Epithelial cell of esophagus (primary cell): Measurements from ENCODE around the gene ASPSCR1.

Source experiments
- DNase-seq: peaks from one replicate; pipeline ENCODE4 v3.0.0; 2010; ENCODE audit warnings: low read depth
- H3K4me3 ChIP-seq: 2 replicates; pipeline ENCODE4 v1.5.1; 2011; ENCODE audit warnings: mild to moderate bottlenecking, low read length, control low read depth
- TF ChIP-seq, protein P1 (sequence below): IDR thresholded peaks from 2 replicates; pipeline ENCODE4 v1.5.1; 2011; ENCODE audit warnings: low read depth, mild to moderate bottlenecking, low read length, control low read depth, inconsistent platforms; ENCODE audit not compliant: insufficient read depth; ENCODE audit errors: missing control alignments

ASPSCR1 gene

DNA sequence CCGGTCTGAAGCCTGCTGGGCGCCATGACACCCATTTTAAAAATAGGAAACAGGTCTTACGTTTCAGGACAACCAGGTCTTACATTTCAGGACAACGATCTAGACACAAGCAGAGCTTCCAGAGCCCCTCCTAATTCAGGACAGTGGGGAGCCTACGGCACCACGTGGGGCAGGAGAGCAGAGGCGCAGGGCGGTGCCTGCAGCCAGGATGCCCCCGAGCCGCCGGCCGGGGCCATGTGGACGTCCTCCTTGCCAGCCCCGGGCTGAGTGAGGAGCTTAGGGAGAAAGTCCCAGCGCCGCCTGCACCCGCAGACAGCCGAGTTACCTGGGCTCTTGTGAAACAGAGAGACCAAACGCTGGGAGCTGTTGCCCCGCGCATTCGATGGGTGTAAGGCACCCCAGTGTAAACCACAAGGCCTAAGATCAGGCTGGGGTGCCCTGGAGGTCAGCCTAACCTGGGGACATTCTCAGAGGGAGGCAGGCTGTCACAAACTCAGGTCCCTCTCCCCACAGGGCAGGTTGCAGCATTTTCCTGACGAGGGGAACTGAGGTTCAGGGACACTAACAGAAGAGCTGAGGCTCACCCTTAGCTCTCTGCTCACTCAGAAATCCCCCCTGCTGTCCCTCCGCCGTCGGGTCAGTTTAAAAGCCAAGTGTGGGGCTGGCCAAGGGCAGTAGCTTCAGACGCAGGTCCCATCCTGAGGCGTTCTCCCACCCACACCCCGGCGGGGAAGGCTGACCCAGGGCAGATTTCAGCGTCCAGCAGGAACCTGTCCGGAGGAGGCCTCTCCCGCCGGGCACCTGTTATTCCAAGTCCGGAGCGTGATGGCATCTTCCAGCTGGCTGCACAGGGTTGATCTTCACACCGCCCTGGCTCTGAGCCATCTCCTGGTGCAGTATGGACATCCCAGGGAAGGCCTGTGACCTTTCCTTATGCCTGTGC, 14.7 kb upstream of the ASPSCR1 start:
- H3K4me3 ChIP-seq = no peak overlapping the region
- DNase-seq = no peak
- TF ChIP-seq, protein P1, sequence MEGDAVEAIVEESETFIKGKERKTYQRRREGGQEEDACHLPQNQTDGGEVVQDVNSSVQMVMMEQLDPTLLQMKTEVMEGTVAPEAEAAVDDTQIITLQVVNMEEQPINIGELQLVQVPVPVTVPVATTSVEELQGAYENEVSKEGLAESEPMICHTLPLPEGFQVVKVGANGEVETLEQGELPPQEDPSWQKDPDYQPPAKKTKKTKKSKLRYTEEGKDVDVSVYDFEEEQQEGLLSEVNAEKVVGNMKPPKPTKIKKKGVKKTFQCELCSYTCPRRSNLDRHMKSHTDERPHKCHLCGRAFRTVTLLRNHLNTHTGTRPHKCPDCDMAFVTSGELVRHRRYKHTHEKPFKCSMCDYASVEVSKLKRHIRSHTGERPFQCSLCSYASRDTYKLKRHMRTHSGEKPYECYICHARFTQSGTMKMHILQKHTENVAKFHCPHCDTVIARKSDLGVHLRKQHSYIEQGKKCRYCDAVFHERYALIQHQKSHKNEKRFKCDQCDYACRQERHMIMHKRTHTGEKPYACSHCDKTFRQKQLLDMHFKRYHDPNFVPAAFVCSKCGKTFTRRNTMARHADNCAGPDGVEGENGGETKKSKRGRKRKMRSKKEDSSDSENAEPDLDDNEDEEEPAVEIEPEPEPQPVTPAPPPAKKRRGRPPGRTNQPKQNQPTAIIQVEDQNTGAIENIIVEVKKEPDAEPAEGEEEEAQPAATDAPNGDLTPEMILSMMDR = no peak

DNA sequence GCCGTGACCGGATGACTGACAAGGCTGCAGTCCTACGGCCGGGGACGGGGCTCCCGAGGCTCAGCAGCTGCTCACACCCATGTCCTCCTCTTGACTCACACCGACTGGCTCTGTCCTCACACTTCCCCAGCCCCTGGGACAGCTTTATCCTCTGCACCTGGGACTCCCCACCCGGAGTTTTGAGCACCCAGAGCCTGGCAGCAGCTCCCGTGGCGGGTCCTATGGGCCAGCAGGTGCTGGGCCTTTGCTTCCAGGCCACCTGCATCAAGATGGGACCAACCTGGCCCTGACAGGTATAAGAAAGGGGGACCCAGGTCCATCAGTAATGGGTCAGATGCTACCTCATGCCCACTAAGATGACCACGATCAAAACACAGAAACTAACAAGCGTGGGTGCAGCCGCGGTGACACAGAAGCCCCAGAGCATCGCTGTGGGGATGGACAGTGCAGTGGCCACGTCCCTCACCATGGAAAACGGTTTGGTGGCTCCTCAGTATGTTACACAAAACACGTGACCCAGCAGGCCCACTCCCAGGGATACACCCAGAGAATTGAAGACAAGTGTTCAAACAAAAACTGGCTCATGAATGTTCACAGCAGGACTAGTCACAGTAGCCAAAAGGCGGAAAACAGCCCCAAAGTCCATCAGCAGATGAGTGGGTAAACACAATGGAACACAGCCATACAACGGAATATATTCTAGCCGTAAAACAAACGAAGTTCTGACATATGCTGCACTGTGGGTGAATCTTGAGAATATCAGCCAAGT, 13.2 kb upstream of the ASPSCR1 start:
- TF ChIP-seq, protein P1 = no peak
- no peak overlapping the region for H3K4me3 ChIP-seq
- DNase-seq = no peak

DNA sequence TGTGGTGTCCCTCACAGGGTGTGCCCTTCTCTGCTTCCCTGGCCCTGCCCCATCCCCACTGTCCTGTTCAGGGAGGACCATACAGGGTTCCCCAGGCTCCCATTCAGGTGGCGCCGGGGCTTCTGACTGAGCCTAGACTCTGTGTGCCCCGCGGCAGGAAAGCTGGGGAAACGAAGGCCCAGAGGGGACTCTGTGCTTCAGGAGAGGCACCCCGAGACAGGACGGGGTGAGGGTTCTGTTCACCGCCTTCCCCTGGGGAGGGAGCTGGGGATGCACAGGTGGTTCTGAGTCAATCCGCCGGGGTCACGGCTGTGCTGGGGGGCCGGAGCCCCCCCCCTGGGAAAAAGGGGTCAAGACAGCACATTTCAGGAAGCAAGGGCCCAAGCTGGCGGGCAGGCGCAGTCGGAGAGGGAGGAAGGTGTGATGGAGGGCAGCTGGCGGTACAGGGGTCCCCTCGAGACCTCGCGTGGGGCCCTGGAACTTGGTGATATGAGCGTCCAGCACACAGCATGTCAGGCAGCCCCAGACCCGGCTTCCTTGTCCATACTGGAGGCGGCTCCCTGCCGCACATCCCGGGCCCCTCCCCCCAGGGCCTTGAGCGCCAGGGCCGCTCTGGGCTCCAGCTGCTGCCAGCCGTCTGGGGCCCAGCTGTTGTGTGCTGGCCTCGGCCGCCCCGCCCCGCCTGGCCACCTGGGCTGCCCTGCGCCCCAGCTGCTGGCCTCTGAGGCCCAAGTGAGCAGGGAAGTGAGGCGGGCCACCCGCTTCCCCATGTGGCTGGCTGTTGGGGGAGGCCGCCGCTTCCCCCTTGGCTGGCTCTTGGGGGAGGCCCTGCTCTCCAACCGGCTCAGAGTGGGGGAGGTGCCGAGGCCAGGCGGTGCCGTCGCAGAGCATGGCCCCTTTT, 10.8 kb upstream of the ASPSCR1 start:
- no peak for DNase-seq
- no peak overlapping the region for H3K4me3 ChIP-seq
- TF ChIP-seq, protein P1 = no peak

DNA sequence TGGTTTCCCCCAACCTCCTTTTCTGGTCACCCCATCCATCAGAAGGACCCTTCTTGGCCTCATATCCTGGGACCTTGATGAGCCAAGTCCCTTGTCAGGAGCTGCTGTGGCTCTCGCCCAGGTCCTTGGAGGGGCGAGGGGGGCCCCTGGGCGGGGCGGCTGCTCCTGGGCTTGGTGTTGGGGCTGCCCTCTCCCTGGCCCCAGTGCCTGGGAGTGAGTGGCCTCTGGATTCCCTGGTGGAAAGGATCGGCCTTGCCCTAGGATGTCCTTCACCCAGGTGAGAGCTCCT, 10.2 kb upstream of the ASPSCR1 start:
- H3K4me3 ChIP-seq = no peak overlapping the region
- TF ChIP-seq, protein P1 = no peak
- no peak for DNase-seq

DNA sequence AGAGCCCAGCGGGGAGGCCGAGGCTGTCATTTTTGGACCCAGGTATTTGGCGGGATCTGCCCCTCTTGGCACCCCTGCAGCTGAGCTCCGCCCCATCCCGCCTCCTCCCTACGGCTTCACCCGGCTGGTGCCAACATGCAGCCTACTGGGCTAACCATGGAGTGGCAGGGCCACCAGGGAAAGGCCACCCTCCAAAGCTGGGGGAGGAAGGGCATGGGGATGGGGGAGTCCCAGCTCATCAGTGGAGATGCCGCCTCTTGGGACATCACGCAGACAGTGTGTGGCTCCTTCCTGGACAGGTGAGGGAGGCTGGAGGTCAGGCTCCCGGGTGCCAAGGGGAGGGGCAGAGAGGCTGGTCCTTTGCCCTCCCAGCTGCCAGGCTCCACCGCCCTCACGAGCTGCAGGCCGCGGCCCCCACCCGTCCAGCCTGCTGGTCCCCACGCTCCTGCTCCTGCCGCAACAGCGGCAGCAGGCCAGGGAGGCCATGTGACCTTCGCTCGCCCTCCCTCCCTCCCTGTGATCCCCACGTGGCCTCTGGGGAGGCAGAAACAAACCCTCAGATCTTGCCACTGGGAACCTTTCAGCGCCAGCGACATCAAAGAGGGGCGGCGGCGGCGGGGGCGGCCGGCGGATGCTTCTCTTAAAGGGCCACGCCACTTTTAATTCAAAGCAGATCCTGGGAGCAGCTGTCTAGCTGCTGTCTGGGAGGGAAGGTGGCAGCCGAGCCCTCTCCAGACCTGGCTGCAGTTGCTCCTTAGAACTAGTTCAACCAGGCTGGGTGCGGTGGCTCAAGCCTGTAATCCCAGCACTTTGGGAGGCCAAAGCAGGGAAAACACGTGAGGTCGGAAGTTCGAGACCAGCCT, 9.7 kb upstream of the ASPSCR1 start:
- H3K4me3 ChIP-seq = no peak overlapping the region
- DNase-seq = peak; percentile 32
- TF ChIP-seq, protein P1 = no peak

DNA sequence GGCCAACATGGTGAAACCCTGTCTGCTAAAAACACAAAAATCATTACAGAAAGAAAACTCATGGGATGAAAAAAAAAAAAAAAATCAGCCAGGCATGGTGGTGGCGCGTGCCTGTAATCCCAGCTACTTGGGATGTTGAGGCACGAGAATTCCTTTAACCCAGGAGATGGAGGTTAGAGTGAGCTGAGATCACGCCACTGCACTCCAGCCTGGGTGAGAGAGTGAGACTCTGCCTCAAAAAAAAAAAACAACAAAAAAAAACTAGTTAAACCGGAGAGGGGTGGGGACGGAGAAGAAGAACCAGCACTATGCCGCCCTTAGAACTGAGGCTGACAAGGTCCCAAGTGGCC, 9.1 kb upstream of the ASPSCR1 start:
- DNase-seq = no peak
- TF ChIP-seq, protein P1 = no peak
- H3K4me3 ChIP-seq = no peak overlapping the region
